H9 (cell line): ENCODE data around the gene CDH22. TPM values are rescaled to one million over a fixed set of nuclear protein-coding genes. Genes with fewer than 3 reads are reported as not detected.

Source experiments
- DNase-seq: peaks from one replicate; pipeline ENCODE4 v3.0.0-alpha.2; 2017
- H2AFZ ChIP-seq: one replicate; pipeline ENCODE4 v1.6.1; 2013; ENCODE audit warnings: mild to moderate bottlenecking, low read length, control low read depth, moderate library complexity
- H2AK5ac ChIP-seq: 2 replicates; pipeline ENCODE4 v1.6.1; 2013; ENCODE audit warnings: low read length, control low read depth, mixed read lengths; ENCODE audit not compliant: insufficient read length
- H2BK120ac ChIP-seq: one replicate; pipeline ENCODE4 v1.6.1; 2013; ENCODE audit warnings: low read depth, mild to moderate bottlenecking, low read length, control low read depth, inconsistent platforms; ENCODE audit not compliant: poor library complexity, severe bottlenecking
- H2BK12ac ChIP-seq: 2 replicates; pipeline ENCODE4 v1.6.1; 2013; ENCODE audit warnings: low read length, control low read depth, mixed read lengths, low read depth; ENCODE audit not compliant: insufficient read length
- H2BK15ac ChIP-seq: 2 replicates; pipeline ENCODE4 v1.6.1; 2013; ENCODE audit warnings: low read depth, low read length, control low read depth
- H2BK20ac ChIP-seq: one replicate; pipeline ENCODE4 v1.6.1; 2013; ENCODE audit warnings: low read depth, mild to moderate bottlenecking, low read length, control low read depth, inconsistent platforms; ENCODE audit not compliant: poor library complexity, severe bottlenecking
- H2BK5ac ChIP-seq: 2 replicates; pipeline ENCODE4 v1.6.1; 2013; ENCODE audit warnings: low read length, control low read depth, mixed read lengths; ENCODE audit not compliant: insufficient read length
- H3K14ac ChIP-seq: 2 replicates; pipeline ENCODE4 v1.6.1; 2013; ENCODE audit warnings: low read length, control low read depth; ENCODE audit not compliant: insufficient read depth
- H3K18ac ChIP-seq: 2 replicates; pipeline ENCODE4 v1.6.1; 2013; ENCODE audit warnings: low read depth, mild to moderate bottlenecking, mixed read lengths, low read length, control low read depth; ENCODE audit not compliant: insufficient read length
- H3K23ac ChIP-seq: 2 replicates; pipeline ENCODE4 v1.6.1; 2013; ENCODE audit warnings: low read length, control low read depth, mixed read lengths, low read depth; ENCODE audit not compliant: insufficient read length
- H3K23me2 ChIP-seq: 2 replicates; pipeline ENCODE4 v1.6.1; 2013; ENCODE audit warnings: low read depth, mild to moderate bottlenecking, mixed read lengths, low read length, control low read depth; ENCODE audit not compliant: insufficient read length, poor library complexity, severe bottlenecking
- H3K27ac ChIP-seq: 2 replicates; pipeline ENCODE4 v1.5.1; 2013; ENCODE audit warnings: low read length, control low read depth, mixed read lengths, low read depth; ENCODE audit not compliant: insufficient read length
- H3K27me3 ChIP-seq: 2 replicates; pipeline ENCODE4 v1.6.1; 2013; ENCODE audit warnings: low read length, control low read depth, inconsistent platforms; ENCODE audit not compliant: insufficient read depth
- H3K4ac ChIP-seq: 2 replicates; pipeline ENCODE4 v1.6.1; 2013; ENCODE audit warnings: low read depth, mild to moderate bottlenecking, control low read depth, inconsistent platforms, low read length, moderate library complexity
- H3K4me1 ChIP-seq: 2 replicates; pipeline ENCODE4 v1.6.1; 2013; ENCODE audit warnings: low read length, control low read depth, inconsistent platforms; ENCODE audit not compliant: insufficient read depth
- H3K4me2 ChIP-seq: 2 replicates; pipeline ENCODE4 v1.6.1; 2013; ENCODE audit warnings: low read length, control low read depth, mixed read lengths; ENCODE audit not compliant: insufficient read length, insufficient read depth
- H3K56ac ChIP-seq: 2 replicates; pipeline ENCODE4 v1.6.1; 2013; ENCODE audit warnings: low read depth, mild to moderate bottlenecking, mixed read lengths, low read length, control low read depth; ENCODE audit not compliant: insufficient read length
- H3K79me1 ChIP-seq: 2 replicates; pipeline ENCODE4 v1.6.1; 2013; ENCODE audit warnings: low read depth, mild to moderate bottlenecking, moderate library complexity, low read length, control low read depth, inconsistent platforms; ENCODE audit not compliant: insufficient read depth, poor library complexity, severe bottlenecking
- H3K79me2 ChIP-seq: 2 replicates; pipeline ENCODE4 v1.6.1; 2013; ENCODE audit warnings: low read length, control low read depth, inconsistent platforms; ENCODE audit not compliant: insufficient read depth
- H3K9ac ChIP-seq: 2 replicates; pipeline ENCODE4 v1.6.1; 2013; ENCODE audit warnings: low read length, control low read depth, mixed read lengths; ENCODE audit not compliant: insufficient read length; ENCODE audit errors: extremely low read depth
- H3K9me3 ChIP-seq: one replicate; pipeline ENCODE4 v1.6.1; 2013; ENCODE audit warnings: low read depth, low read length, inconsistent platforms; ENCODE audit not compliant: control insufficient read depth
- H3T11ph ChIP-seq: one replicate; pipeline ENCODE4 v1.6.1; 2013; ENCODE audit warnings: mild to moderate bottlenecking, low read length, control low read depth, inconsistent platforms
- H4K20me1 ChIP-seq: one replicate; pipeline ENCODE4 v1.6.1; 2013; ENCODE audit not compliant: control insufficient read depth, insufficient read length, insufficient read depth
- H4K5ac ChIP-seq: 2 replicates; pipeline ENCODE4 v1.6.1; 2013; ENCODE audit warnings: low read depth, mild to moderate bottlenecking, mixed read lengths, low read length, control low read depth; ENCODE audit not compliant: insufficient read length
- H4K8ac ChIP-seq: replicated peaks from 2 replicates; pipeline ENCODE4 v1.6.1; 2013; ENCODE audit warnings: low read length, control low read depth, mixed read lengths, low read depth; ENCODE audit not compliant: insufficient read length
- H4K91ac ChIP-seq: 2 replicates; pipeline ENCODE4 v1.6.1; 2013; ENCODE audit warnings: low read depth, mild to moderate bottlenecking, moderate library complexity, mixed read lengths, low read length, control low read depth; ENCODE audit not compliant: insufficient read length
- H3K27ac Mint-ChIP-seq, 3 experiments: 2 replicates in 2 of 3; 3 replicates in 1 of 3; pipeline ENCODE4 v1.8.0; 2020 to 2021; ENCODE audit warnings: mixed read lengths in 3 of 3, mild to moderate bottlenecking in 1 of 3, moderate library complexity in 1 of 3
- H3K27me3 Mint-ChIP-seq: 2 replicates; pipeline ENCODE4 v1.8.0; 2021; ENCODE audit warnings: low read depth, mild to moderate bottlenecking, moderate library complexity, mixed read lengths
- H3K36me3 Mint-ChIP-seq, 3 experiments: 2 replicates in 2 of 3; 3 replicates in 1 of 3; pipeline ENCODE4 v1.8.0; 2020 to 2021; ENCODE audit warnings: low read depth in 3 of 3, mixed read lengths in 3 of 3; ENCODE audit not compliant: insufficient read depth in 1 of 3
- H3K4me1 Mint-ChIP-seq, 2 experiments: 2 replicates each; pipeline ENCODE4 v1.8.0; 2020; ENCODE audit warnings: mixed read lengths in 2 of 2
- H3K4me3 Mint-ChIP-seq, 2 experiments: 2 replicates in 1 of 2; 3 replicates in 1 of 2; pipeline ENCODE4 v1.8.0; 2020 to 2021; ENCODE audit warnings: mild to moderate bottlenecking in 2 of 2, mixed read lengths in 2 of 2, moderate library complexity in 1 of 2
- H3K9me3 Mint-ChIP-seq, 2 experiments: 2 replicates in 1 of 2; 3 replicates in 1 of 2; pipeline ENCODE4 v1.8.0; 2020; ENCODE audit warnings: mild to moderate bottlenecking in 2 of 2, mixed read lengths in 2 of 2, moderate library complexity in 1 of 2
- CTCF ChIP-seq: fragments of 200-600 bp; sonication (generic); conservative IDR thresholded peaks from 3 replicates; pipeline ENCODE4 v1.8.0; 2021; ENCODE audit warnings: antibody characterized with exemption, mild to moderate bottlenecking
- WGBS: extraction: QIAGEN DNeasy Blood & Tissue Kit; methylation state at CpG from one replicate; pipeline ENCODE4 v1.1.7; 2013; ENCODE audit warnings: missing lambda C conversion rate, low lambda C conversion rate, mixed read lengths; ENCODE audit not compliant: insufficient read length; ENCODE audit errors: extremely low coverage; 5-methylcytosine and 5-hydroxymethylcytosine counted together
- total RNA-seq: library from RNA; stranded (reverse); gene quantifications from 2 replicates; pipeline ENCODE4 v1.2.1, GENCODE V29; 2021

CDH22 gene
- total RNA-seq, 1 experiment from 2014 or later, result not detected

- Histone ChIP-seq H2BK15ac (no peak overlapping the region), H3K79me1 (no peaks in the 10 kb centered on the region), H3K4me2 (no peak overlapping the region), H3K4ac (no peak overlapping the region), H3K56ac (no peak overlapping the region), H2AK5ac (no peak overlapping the region), H2AFZ (no peak overlapping the region), H3K9ac (no peak overlapping the region), H2BK120ac (no peak overlapping the region), H2BK20ac (no peak overlapping the region), H4K5ac (no peak overlapping the region), H3K18ac (no peak overlapping the region), H3K27me3 (no peaks in the 10 kb centered on the region), H2BK12ac (no peak overlapping the region), H4K8ac (no peak overlapping the region), H3K79me2 (no peaks in the 10 kb centered on the region), H3K4me1 (no peaks in the 10 kb centered on the region), H3T11ph (no peak overlapping the region), H3K14ac (no peak overlapping the region), H3K9me3 (no peaks in the 10 kb centered on the region), H3K23me2 (no peaks in the 10 kb centered on the region), H4K20me1 (no peaks in the 10 kb centered on the region), H4K91ac (no peak overlapping the region), H3K27ac (no peak overlapping the region), H3K23ac (no peak overlapping the region), H2BK5ac (no peak overlapping the region)
- peak; percentile 59 for DNase-seq
- peaks cover 3 to 8% of the 10 kb centered on the region in 2 experiments for H3K4me1 Mint-ChIP-seq
- peaks cover 39% of the 10 kb centered on the region for H3K27me3 Mint-ChIP-seq
- H3K9me3 Mint-ChIP-seq, result no peaks in the 10 kb centered on the region
- no CpG with 5 or more reads among the region's 16 CpGs for WGBS
- H3K36me3 Mint-ChIP-seq, result peaks cover 7 to 19% (median 18%) of the 10 kb centered on the region in 3 experiments; a peak in 6 of 7 replicates
- H3K27ac Mint-ChIP-seq, result no peak overlapping the region
- TF ChIP-seq CTCF, result peak; percentile 82
- H3K4me3 Mint-ChIP-seq, result no peak overlapping the region
These were observed 179.8 kb downstream of the CDH22 start for GRCh38 chr20:46128310-46129151.
